GM19397 (cell line): Measurements from ENCODE around the gene INAFM2.
A peak's percentile ranks its signal among the peaks of the same experiment; 100 is the strongest.

Experiments
- ATAC-seq: cut with Tn5 transposase; IDR thresholded peaks from one replicate; pipeline ENCODE4 v1.9.1; 2021; ENCODE audit warnings: mild to moderate bottlenecking, moderate library complexity; ENCODE audit not compliant: unreplicated experiment

The INAFM2 gene

DNA sequence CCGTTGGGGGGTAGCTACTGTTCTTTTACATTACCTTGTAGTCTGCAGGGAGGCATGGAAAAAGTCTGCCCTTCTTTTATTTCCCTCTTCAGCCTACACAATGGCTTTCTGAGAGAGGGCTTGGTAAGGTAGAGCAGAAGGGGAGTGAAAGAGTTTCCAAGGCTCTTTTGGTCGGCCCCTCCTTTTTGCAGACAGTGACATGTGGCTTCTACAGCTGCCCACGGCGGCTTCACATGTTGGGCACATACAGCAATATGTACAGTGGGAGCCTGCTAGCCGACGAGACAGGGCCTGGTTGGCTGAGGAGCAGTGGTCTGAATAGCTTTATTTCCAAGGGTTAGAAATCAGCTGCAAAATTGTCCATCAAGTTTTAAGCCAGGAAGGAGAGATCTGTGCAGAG lies 4.0 kb downstream of the INAFM2 start:
- no peak for ATAC-seq

DNA sequence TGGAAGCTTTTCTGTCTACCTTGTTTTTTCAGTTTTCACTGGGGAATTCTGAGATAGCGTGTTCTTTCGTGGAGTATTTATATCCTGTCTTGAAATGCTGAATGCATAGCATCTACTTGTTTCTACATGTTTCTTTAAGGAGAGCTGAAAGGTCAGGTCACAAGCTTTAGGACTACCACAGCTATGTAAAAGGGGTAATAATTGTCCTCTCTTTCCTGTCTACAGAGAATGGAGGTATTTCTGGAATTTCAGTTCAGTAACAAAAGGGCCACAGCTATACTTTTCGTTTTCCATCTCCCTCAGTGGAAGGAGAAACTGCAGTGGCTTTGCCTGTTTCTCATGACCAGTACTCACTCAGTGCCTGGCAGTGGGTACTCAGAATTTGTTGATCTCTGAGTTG lies 4.7 kb downstream of the INAFM2 start:
- ATAC-seq = no peak

DNA sequence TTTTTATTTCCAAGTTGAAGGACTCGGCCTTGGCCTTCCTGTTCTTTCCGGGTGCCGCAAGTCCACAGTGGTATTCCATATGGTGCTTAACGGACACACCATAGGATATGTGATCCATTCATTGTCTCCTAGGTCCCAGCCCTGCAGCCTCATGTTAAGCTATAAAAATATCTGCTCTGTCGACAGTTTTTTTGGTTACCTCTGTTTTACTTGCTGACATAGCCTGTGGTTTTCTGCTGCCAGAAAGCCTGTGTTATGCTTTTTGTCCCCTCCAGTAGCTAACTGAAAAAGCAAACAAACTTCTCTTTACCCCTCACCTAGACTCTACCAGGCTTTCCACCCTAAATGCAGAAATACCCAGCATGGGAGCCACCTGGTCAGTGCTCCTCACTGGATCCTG lies 5.3 kb downstream of the INAFM2 start:
- no peak for ATAC-seq

DNA sequence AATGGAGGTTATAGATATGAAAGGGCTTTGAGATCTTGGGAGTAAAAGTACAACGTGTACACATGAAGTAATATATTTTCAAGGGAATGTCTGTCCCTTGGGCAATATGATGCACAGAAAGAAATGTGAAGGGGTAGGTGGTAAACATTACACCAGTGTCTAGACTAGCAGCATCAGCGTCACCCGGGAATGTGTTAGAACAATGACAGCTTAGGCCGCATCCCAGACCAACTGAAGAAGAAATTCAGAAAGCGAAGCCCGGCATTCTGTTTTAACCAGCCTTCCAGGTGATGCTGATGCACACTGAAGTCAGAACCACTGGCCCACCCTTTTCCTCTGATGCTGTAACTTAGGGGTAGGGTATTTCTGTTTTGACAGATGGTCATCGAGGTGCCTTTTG lies 6.3 kb downstream of the INAFM2 start:
- ATAC-seq = no peak

DNA sequence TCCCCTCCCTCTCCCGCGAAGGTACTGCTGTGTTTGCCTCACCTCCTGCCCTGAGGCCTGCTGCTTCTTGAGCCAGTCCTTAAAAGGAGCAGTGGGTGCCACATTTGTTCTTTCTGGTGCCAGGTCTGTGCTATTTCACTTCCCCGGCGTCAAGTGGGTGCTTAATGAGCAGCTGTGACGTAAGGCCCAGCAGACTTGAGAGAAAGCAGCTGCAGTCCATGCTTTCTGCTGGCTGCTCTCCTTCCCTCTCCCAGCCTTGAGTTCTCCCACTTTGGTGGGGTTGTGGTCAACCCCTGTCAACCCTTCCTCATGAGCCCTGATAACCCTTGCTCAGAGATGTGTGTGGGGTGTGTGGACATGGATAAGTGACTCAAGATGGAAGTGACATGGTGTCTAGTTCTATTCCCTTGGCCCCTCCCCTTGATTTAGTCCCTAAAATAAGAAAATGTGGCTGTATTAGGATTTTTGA lies 6.9 kb downstream of the INAFM2 start:
- ATAC-seq = no peak

DNA sequence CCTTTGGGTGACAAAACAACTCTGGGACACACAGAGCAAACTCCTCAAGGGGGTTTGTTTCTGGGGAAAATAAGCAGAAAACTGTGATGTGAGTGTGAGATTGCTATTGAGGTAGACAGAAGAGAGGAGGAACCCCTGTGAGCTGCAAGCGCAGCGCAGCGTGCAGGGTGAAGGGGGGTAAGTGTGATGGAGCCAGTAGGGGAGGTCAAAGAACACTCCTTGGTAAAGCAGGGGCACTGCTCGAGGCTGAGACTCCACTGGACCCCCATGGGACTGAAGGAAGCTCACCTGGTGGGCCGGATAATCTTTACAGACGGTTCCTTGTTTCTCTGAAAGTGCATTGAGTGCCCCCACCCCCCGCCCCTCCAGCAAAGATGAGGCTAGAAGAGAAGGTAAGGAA lies 7.5 kb downstream of the INAFM2 start:
- ATAC-seq = no peak

DNA sequence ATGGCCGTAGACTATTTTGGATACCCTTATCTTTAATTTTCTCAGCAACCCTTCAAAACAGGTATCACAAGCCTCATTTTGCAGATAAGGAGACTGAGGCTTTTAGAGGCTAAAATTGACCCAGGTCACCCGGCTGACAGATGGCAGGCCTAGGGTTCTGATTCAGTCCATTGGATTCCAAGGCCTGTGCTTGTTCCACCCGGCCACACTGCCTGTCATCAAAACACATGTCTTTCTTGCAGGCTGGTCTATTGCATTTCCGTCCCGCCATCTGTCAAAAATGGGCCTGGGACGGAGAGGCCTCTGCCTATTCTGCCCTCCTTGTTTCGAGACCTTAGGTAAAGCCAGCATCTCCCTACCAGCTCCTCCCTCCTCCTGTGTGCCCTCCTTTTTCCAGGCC lies 8.1 kb downstream of the INAFM2 start:
- ATAC-seq = no peak

DNA sequence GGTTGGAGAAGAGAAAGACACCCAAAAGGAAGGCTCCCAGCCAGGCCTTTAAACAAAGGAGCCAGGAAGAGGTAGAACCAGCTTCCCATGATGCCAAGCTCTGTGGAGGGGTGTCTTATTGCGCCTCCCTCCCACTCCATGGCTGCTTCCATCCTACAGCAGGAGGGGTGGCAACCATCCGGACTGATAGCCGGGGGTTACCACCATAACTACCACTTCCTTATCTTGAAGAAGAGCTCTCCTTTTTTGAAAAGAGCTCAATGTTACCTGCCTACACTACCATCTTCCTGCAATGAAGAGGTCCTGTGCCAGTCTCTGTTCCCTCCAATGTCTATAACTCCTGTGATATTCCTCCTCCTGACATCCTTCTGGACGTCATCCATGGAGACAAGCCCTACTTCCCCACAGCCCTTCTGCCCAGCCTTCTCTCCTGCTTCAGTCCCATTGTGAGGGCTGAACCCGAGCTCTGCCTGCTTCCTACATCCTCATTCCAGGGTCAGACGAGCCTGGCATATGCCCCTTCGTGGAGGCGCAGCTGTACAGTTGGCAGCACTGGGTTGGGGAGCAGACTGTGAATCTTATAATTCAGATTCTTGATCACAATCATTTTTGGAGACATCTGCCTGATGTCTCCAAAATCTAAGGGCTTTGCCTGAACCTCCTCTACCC lies 8.8 kb downstream of the INAFM2 start:
- no peak for ATAC-seq

DNA sequence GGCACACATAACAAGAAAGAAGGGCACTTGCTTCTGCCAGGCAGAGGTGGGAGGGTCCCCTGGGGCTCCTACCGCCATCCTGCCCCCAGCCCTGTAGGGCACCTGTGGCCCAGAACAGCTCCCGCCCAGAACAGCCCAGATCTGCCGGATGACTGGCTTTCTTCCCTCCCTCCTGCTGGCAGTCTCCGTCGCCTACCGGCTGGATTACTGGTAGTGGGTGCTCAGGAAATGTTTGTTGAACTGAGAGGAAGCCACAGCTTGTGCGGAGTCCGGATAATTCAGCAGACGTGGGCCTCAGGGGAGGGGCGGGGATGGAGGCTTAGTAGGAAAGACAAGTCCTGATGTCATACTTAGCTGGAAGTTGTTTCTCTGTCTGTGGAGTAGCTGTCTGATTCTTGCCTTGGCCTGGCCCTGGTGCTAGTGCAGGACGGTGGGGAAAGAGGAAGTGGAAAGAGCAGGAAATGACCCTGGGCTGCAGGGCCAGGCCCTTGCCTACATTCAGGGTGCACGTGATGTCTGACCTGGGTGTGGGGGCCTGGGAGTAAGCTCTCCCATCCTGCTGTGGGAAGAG lies 10.5 kb downstream of the INAFM2 start:
- no peak for ATAC-seq

DNA sequence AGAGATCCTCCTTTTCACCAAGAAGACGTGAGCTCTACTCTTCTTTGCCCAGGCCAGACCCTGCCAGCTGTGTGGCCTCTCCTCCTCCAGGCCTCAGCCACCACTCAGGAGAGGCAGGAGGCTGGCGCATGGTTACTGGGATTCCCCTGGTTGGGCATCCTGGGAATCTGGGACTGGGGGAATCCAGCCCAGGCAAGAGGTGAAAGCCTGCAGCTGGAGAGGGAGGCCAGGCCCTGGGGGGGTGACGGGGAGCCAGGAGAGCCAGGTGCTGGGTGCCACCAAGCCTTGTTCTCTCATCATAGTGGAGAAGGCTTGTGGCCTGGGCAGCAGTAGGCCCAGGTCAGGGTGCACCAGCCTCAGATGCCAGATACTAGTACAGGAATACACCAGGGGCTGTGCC lies 11.0 kb downstream of the INAFM2 start:
- ATAC-seq = no peak

DNA sequence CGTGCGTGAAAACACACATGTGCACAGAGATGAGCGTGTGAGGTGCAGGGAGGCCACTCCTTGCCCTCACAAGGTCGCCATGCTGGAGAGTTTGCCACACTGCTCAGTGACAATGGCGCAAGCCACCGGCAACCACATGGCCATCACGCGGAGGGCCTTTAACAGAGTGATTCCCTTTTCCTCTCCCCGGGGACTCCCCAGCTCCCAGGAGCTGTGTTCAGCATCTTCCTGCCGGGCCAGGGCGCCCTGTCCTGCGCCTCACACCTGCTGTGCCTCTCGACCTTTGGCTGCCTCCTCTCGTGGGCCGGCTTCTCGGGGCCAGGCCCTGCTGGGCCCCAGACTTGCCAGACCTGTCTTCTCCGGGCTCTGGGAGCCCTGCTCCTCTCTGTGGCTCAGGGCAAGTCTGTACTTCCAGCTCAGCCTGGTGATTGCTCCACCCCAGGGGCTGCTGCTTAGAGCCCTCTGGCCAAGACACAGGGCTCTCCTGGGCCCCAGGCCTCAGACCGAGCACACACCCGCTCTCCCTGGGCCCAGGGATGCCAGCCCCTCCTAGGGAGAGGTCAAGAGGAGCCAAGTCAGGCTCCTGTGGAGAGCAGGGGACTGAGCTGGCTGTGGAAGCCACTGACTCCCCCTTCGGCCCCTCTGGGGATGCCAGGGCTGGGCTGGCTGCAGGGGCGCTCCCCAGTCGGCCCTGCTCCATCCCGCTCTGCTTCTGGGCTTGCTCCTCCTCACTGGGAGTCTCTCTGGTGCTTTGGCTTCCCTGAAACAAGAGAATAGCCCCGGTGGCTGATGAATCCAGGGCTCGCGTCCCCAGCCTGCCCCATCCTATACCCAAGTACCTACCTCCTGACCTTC lies 11.7 kb downstream of the INAFM2 start:
- no peak for ATAC-seq

DNA sequence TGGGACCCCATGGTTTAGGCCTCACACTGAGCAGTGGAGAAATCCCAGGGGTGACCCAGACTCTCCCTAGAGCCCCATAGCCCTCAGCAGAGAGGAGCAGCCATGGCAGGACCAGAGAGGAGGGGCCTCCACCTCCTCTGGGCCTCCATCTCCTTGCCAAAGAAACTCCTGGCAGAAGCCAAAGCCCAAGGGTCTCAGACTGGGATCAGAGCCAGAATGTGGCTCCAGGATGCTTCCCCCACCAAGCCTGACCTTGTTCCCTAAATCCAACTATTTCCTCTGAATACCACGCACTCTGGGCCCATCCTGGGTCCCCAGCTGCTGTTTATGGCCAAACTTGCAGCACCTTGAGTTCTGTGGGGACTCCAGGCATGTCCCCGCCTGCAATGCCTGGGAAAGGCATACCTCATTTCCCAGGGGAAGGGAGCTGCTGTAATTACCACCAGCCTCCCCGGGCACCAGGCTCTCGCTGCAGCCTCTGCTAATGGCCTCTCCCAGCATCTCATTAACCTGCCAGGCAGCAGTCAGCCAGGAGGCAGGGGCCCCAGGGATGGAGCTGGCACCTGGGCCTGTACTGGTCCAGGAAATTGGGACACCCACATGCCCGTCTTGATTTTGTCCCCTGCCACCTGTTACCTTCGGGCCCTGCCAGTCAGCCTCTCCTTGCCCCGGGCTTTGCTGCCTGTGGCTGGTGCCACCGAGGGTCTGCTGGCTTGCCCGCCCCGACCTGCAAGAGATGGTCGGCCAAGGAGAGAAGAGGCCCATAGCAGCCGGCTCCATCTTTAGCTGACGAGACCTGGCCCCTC lies 12.6 kb downstream of the INAFM2 start:
- ATAC-seq = no peak

DNA sequence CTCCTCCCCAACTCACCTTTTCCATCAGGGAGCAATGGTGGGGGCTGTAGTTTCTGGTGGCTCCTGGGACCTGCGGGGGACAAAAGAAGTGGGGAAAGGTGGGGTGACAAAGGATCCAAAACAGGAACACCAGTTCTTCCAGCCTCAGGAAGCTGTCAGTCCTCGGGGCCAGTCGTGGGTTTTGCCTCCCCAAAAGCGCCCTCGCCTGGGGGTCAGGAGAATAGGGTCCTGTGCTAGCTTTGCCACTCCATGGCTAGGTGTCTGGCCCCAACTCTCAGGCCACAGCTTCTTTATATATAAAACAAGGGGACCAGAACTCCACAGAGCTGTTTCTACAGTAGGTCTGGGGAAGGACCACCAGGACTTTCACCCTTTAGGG lies 13.2 kb downstream of the INAFM2 start:
- ATAC-seq = no peak

DNA sequence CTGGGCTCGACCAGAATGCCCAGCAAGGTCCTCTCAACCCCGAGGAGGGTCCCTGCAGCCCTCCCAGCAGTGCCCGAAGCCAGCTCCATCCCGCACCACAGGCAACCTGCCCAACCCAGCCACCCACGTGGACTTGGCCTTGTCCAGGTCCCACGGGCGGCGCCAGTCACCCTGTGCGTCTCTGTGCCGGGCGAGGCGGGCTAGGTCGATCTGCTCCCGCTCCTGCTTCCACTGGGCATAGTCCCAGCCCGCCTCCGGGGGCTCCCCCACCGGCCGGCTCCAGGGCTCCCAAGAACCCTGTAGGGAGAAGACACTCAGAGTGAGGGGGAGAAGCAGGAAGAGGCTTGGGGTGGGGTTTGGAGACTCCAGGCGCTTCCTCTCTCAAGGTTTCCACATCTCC lies 14.1 kb downstream of the INAFM2 start:
- ATAC-seq = no peak

DNA sequence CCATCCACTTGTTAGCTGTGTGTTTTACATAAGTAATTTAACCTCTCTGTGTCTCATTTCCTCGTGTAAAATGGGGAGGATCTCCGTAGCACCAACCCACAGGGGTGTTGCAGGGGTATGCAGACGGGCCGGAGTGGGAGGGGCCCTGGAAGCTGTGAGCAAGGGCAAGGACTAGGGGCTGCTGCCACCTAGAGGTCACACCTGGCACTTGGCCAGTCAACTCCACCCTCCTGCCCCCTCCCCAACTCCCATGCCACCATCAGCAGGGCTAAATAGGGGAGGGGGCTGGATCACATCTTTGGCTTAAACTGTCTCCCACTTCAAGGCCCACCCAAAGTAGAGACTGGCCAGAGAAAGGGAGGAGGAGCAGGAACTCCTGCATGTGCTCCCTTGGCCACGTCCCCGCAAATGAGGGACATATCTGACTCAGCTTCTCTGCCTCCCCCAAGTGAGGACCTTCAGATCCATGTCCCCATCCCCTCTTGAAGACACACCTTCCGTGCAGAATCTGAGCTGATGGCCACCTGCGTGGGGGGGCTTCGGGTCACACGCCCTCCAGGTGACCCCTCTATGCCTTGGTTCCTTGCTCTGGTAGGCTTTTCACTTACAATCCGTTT lies 14.7 kb downstream of the INAFM2 start:
- ATAC-seq = peak; percentile 58

DNA sequence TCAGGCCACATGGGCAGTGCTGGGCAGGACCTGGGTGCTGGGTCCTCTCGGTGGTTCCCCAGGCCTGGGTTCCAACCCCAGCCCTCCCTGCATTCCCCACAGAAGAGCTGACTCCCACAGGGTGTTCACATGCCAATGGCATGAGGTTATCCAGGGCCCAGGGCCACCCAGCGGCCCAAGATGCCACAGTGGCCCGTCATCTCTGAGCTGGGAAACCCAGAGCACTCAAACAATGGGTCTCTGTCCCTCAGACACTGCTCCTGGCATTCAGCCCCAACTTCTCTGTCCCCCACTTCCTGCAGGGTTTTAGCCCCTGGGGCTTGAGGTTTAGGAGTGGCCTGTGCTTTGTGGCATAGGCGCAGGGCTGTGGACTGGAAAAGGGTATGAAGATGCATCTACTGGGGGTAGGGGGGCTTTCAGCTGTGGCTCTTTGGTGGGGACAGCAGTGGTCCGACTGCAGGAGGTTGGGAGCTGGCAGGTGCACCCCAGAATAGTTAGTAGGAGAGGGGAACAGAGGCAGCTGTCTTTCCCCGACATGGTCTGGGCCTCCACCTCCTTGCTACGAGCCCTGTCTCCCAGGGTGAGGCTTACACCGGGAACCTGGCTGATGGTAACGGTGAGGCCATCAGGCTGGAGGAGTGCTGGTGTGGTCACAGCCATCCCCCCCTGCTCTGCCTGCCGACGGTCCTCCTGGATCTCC lies 15.6 kb downstream of the INAFM2 start:
- no peak for ATAC-seq

DNA sequence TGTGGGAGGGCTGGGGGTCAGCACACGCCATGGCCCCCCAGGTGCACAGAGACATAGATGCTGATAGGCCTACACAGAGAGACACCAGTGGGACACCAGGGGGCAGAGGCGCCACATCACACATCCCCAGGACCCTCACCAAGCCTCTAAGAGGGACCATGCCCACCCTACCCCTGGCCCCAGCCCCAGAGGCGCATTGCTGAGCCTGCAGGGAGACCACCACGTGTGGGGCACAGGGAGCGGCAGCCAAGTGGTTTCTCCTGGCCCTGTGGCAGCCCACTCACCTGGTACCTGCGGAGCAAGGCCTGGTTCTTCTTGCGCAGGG lies 16.1 kb downstream of the INAFM2 start:
- ATAC-seq = no peak

DNA sequence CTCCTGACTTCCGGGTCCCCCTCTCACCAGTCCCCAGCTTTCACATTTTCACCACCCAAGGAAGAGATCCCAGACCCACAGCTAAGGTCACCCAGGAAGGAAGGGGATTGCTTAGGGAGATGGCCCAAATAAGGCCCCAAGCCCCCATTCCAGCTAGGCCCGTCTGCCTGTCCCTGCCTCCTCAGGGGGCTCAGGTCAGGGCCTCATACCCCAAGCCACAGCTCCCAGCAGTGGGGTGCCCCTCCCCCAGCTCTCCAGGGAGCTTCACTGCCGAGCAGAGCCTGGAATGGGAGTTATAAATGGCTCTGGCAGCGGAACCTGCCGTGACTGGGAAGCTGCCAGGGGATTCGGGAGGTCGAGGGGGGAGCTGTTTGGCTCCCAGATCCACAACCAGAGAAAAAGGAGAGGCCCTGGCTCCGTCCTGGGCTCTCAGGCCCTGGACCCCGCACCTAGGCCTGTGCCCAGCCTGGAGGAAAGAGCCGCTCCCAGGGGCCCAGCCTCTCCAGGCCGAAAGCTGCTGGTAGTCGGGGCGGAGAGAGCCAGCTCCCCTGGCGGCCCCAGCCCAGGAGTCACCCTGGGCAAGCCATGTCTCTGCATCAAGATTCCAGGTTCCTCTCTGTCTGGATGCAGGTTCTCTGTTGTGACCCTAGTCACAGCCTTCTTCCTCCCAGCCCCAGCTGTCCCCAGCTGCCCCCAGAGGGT lies 16.7 kb downstream of the INAFM2 start:
- ATAC-seq = no peak

DNA sequence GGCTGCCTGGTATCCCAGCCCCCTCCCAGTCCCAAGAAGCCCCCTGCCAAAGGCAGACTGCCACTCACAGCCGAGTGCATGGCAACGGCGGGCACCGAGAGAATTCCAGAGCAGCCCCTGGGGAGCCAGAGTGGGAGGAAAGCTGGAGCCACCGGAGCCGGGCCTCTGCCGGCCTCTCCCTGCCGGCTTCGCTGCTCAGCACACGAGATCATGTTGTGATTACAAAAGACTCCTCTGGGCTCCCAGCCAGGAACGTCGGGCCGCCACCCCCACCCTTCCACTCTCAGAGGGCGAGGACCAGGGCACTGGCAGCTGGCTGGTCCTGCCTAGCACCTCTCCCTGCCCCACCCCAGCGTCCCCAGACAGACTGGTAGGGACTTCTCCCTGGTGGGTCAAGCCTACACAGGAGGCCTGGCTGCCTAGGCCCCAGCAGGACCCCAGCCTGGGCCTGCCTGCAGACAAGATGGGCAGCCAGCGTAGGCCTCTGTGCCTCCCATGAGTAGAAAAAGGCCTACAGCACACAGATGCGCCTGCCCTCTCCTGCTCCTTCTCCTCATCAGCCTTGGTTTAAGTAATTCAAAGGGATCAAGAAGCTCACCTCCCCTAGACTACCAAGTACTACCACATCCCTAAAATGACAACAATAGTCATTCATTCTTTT lies 17.4 kb downstream of the INAFM2 start, which contains the start of gene CCDC9B:
TSS of gene CCDC9B (minus strand) at position 200 of the 661 bp plus-strand sequence. CDS start at position 80, 120 bp downstream.
- ATAC-seq = no peak
